ENCODE results near the gene MRAP.

DNA sequence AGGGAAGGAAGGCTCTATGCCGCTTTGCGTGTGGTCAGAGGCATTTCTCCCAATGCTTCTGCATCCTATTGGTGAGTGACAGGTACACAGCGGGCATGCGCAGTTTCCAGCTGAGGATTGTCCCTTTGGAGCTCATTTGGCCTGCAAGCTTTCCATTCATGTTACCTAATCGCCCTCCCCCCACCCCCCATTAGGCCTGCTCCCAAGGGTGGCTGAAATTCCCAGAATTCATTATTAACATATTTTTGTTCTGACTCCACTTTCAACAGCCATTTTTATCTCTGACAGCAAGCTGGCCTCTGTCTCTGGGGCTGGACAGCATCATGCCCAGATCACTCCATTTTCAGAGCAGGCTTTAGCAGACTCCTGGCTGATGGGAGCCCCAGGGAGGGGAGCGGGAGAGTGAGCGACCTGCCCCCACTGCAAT lies 45.4 kb upstream of the MRAP start:
- TF ChIP-seq, protein P1, sequence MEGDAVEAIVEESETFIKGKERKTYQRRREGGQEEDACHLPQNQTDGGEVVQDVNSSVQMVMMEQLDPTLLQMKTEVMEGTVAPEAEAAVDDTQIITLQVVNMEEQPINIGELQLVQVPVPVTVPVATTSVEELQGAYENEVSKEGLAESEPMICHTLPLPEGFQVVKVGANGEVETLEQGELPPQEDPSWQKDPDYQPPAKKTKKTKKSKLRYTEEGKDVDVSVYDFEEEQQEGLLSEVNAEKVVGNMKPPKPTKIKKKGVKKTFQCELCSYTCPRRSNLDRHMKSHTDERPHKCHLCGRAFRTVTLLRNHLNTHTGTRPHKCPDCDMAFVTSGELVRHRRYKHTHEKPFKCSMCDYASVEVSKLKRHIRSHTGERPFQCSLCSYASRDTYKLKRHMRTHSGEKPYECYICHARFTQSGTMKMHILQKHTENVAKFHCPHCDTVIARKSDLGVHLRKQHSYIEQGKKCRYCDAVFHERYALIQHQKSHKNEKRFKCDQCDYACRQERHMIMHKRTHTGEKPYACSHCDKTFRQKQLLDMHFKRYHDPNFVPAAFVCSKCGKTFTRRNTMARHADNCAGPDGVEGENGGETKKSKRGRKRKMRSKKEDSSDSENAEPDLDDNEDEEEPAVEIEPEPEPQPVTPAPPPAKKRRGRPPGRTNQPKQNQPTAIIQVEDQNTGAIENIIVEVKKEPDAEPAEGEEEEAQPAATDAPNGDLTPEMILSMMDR (IDR thresholded peaks at IDR 0.05; ENCODE audit: insufficient read depth, low read length, poor library complexity, severe bottlenecking) = no peak
- TF ChIP-seq EZH2phosphoT487 (conservative IDR thresholded peaks at IDR 0.05; ENCODE audit: low read length) = no peak

Data from SU-DHL-6 (cell line).